ENCODE measurements around the gene URM1.

URM1 gene

DNA sequence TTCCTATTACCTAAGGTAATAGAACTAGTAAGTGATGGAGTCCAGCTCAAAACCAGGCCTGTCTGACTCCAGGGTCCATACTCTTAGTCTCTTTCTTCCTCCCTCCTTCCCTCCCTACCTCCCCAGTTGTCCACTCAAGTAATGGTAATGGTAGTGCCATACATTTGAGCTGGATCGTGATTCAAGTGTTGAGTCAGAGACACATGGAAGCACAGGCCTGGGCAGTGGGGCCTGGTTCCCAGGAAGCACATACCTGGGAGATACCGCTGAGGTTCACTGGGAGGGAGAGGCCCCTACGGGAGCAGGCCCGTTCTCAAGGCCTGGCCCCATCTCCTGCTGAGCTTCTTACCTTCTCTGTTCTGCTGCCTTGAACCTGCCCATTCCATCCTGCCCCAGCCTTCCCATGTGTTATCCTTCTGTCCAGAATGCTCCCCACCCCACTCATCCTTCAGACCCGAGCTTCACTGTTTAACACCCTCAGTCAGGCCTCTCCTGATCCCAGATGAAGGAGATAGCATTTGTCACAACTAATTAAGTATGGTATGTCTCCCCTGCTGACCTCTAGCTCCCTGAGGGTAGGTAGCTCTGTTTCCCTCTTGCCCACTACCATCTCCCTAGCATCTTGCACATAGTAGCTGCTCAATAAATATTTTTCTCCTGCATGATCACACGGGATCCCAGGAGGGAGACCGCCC, 13.8 kb downstream of the URM1 start:
- DNase-seq (ENCODE audit: extremely low read depth in 1 of 2, low read depth in 1 of 2), result no peak

DNA sequence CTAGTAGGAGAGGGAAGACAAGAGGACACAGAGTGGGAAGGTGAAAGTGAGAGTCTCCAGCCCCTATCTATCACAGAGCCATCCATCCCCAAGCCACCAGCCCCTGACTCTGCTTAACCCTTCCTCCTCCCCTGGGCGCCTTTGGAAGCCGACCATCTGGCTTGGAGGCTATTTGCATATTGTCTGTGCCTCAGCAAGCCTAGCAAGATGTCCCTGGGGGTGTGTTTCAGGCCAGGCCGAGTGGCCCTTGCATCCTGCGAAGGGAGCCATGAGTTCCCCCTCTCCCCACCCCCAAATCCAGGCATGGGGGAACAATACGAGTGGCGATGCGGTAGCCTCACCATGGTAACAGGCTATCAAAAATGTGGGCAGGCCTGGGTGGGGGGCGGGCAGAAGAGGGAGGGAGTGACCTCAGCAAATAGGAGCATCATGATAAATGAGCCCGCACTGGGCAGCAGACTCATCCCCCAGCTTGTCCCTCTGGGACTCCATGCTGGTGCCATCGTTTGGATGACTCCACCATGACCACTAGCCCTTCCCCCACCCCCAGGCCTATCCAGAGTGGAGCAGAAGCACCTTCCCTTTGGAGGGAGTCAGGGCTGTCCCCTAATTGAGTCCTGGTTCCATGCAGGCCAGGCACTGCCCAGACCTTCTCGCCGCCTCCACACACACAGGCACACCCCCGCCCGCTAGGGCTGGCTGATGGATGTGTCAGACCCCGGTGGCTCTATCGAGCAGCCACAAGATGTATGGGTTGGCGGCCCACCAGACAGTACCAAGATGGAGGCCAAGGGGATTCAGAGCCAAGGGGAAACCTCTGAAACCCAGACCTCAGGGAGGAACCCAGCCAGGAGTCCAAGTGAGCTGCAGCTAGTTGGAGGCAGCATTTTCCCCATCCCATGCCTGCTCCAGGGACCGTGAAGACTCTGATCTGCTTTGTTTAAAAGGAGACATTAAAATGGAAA, 14.6 kb downstream of the URM1 start:
- DNase-seq (ENCODE audit: extremely low read depth in 1 of 2, low read depth in 1 of 2), result no peak

DNA sequence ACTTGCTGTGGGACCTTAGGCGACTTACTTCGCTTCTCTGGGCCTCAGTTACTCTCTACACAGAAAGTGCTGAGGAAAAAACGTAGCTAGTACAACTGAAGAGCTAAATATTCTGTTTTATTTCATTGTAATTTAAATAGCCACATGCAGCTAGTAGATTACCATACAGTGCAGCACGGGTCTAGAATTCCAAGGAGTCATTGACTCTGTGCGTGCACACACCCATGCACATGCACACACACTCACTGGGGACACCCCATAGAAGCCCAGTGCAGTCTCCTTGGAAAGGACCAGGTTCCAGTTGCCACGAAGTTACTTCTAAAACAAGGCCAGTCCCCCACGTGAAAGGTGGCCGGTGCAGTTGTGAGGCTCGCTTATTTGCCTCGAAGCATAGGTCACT, 17.0 kb downstream of the URM1 start:
- DNase-seq (ENCODE audit: extremely low read depth in 1 of 2, low read depth in 1 of 2), result no peak

DNA sequence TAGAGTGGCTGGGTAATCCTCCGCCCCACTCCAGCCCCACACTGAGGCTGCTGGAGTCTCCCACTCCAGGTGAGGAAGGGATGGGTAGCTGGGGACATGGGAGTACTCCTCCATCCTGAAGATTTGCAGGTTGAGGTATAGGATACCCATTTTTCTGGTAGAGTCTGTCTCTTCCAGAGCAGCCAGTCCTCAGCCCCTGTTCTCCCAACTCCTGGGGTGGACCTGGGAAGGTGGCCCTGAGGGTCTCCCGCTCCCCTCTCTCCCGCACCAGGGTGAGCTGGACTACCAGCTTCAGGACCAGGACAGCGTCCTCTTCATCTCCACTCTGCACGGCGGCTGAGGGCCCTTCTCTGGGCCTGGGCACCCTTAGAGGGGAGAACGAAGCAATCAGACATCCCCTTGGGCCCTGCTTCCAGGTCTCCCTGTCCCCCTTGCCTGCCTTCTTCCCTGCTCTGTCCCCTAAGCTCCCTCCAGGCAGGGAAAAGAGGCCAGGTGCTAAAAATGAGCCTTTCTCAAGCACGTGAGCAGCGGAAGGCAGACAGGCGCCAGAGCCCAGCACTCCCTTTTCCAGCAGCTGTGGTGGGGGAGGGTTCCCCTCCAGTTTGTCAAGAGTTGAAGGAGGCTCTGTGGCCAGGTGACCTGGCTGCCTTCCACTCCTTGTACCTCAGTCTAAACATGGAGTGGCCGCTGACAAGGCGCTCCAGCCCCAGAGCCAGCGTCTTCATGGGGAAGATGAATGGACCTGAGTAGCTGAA, 18.4 kb downstream of the URM1 start:
- DNase-seq (ENCODE audit: extremely low read depth in 1 of 2, low read depth in 1 of 2), result no peak

DNA sequence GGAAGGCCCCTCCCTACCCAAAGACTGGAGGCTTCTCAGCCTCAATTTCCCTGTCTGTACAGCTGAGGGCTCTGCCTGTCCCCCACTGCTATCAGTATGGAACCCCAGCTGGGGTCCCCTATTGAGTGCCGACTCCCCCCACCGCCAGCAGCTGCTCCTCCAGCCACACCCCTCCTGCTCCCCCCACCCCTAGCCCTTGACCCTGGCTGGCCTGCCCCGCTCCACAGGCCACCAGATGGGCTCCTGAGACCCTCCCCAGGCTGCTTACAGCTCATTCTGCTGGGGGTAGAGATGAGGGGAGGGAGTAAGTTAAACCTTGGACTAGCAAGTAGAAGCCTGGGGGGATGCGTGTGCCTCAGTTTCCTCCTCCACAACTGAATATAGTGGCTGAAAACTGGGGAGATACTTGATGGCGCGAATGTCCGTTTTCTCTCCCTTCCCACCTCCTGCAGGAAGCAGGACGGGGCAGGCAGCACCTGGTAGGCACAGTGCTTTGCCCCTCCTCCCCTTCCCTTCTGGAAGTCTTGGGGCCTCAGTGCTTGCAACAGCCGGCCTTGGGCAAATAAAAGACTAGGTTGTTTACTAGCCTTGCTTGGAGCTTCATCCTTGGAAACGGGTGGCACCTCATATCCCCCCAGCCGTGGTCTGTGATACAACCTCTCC, 19.1 kb downstream of the URM1 start:
- no peak for DNase-seq (ENCODE audit: extremely low read depth in 1 of 2, low read depth in 1 of 2)

DNA sequence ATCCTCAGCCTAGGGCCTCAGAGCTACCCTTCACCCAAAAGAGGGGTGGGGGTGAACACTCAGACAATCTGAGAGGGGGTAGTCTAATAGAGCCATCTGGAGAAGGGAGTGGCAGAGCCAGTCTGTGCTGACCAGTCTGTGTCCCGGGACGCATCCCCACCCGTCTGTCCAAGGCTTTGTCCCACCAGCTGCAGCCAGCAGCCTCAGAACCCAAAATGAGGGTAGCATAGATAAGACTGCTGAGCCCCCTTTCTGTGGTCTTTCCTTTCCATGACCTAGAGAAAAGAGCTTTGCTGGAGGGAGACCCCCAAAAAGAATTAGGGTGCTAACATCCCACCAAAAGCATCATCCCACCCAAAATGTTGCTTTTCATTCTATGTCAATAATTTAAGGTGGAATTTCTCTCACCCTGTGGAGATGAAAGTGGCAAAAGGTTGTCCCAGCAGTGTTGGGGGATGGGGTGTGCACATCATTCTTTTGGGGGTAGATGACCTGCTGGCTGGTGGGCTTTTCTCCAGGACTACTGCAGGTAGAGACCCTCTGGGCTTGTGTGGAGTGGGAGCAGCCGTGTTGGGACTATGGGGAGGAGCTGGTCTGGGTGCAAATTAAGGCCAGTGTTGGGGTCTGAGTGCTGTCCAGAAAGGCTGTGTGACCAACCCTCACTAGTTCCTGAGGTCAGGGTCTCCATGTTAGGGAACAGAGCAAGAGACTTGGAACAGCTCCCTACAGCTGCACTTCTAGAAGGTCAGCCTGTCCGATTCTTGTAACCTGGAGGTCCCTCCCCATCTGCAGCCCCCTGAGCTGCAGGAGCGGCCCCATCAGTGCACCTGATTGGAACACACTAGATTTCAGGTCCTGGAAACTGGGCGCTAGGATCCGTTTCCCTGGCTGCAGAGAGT, 19.9 kb downstream of the URM1 start:
- DNase-seq (ENCODE audit: extremely low read depth in 1 of 2, low read depth in 1 of 2), result no peak

DNA sequence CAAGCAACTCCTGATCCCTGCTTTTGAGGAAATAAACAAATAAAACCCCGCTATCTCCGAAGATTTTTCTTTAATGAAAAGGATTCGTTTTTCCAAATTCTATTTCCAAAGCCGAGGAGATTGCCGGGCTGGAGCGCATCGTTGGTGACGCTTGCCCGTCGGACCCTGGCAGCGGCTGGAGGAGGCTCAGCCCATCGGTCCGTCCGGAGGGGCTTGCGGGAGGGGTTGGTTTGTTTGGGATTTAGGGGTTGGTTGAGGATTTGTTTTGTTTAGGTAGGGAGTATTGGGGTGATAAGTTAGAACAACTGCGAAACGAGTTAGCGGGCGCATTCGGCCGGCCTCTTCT, 20.8 kb downstream of the URM1 start:
- DNase-seq (ENCODE audit: extremely low read depth in 1 of 2, low read depth in 1 of 2), result no peak

DNA sequence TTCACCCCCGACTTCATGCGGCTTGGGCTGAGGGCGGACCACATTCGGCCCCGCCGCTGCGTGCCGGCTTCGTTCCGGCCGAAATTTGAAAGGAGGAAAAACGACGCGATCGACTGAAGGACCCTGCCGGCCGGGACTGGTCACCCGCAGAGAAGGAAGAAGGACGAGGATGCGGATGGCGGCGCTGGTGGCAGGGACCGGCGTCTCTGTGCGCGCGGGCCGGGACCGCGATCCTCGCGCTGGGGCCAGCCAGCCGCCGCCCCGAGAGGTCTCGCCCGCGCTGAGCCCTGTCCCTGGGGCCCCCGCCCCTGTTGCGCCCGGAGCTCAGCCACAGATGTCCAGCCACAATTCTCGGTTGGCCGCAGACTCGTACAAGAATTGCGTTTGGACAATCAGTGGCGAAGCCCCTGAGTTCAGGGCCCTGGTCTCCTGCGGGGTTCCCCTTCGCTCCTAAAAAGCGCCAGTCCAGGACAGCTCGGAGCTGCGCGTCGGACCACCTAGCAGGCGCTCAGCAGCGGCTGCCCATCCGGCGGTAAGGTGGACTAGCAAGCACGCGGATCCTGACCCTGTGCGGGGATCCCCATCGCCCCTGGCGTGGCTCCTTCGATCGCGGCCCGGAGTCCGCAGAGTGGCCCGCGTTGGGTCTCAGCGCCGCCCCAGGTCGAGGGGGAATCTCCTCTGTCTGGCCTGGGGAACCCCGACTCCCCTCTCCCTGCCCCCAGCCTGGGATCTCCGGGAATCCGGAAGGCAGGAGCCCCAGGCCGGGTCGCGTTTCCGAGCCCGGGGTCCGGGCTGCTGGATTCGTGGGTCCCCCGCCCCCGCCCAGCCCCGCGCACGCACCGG, 21.3 kb downstream of the URM1 start:
- DNase-seq (ENCODE audit: extremely low read depth in 1 of 2, low read depth in 1 of 2), result no peak

DNA sequence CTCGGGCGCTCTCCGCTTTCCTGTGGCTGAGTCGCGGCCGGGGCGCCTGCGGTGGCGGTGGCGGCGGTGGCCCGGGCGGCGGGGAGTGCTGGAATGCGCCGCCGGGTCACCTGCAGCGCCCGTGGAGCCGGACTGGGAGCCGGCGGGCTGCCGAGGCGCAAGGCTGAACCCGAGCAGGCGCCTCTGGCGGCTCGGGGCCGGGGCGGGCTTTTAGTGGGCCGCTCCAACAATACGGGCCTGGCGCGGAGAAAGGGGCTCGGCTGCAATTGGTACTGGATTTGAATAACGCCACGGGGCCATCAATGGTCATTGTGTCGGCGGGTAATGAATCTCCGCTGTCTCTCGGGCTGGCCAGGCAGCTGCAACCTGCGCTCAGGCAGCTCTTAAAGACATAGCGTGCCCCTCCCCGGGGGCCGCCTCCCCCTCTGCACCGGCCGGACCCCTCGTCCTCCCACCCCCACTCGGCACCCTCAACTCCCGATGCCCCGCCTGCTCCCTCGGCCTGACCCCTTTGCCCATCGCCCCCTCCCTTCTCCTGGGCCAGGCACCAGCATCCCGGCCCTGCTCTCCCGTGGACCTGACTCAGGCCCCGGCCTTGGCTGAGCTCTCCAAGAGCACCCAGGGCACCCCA, 22.1 kb downstream of the URM1 start:
- no peak for DNase-seq (ENCODE audit: extremely low read depth in 1 of 2, low read depth in 1 of 2)

DNA sequence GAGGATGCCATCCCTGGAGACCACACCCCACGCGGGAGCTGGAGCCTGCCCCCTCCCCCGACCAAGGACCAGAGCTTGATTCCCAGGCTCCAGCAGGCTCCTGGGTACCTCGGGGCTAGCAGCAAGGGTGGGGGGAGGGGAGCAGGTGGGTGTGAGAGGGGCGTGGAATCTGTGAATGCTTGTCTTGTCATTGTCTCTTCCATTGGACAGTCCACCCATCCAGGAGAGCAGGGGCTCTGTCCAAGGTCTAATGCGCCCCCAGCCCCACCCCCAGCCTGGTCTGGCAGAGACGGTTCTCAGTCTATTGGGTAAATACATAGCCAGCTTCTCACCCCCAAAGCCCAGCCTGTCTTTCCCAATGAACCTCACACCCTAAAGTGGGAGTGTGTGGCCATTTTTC, 22.8 kb downstream of the URM1 start:
- no peak for DNase-seq (ENCODE audit: extremely low read depth in 1 of 2, low read depth in 1 of 2)

DNA sequence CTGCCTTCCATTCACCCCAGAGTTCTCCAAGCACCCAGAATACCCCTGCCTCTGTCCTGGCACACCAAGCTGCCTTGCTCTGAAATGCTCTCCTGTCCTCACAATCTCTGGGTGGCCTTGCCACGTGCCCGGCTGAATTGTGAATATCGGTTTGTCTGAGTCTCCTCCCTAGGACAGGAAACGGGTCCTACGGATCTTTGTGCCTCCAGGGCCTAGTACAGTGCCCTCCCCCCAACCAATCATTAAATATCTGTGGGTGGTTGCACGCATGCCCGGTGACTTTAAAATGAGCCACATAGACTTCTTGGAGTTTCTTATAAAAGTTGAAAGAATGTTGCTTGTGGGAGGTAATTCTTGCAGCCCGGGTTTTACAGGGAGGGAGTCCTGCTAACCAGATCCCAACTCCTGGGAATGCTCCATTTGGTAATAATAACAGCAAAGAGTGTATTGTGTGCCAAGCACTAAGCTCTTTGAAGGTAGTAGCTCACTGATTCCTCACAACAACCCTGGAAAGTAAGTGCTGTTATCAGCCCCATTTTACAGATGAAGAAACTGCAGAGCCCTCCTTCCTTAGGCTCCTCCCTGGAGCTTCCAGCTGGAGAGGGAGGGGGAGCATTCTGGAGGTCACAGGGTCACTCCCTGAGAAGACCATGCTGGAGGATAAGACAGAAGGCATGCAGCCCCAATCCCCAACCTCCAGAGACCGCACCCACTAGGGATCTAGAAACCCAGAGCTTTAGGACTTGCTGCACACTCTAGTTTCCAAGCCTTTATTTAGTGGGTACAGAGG, 23.4 kb downstream of the URM1 start:
- no peak for DNase-seq (ENCODE audit: extremely low read depth in 1 of 2, low read depth in 1 of 2)

DNA sequence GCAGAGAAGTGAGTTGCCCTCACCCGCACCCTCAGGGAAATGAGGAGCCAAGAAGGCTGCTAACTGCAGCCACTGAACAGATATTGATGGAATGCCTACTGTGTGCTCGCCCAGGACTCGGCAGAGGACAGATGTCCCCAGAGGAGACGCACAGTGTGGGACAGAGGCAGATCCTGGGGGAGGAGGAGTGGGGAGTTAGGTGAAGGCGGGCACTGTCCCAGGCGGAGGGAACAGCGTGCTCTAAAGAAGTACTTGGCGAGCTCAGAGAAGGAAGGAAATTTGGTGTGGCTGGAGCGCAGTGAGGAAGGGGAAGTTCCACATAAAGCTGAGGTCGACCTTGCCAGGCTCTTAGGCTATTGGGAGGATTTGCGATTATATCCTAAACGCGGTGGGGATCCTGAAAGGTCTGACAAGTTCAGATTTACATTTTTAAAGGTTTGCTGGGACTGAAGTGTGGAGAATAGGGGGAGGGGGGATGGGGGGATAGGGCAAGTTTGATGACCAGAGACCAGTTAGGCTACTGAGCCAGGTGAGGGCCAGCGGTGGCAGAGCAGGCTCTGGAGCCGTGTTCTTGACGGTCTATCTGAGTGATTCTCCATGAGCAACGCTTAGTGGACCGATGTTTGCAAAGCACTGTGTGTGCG, 25.9 kb downstream of the URM1 start:
- no peak for DNase-seq (ENCODE audit: extremely low read depth in 1 of 2, low read depth in 1 of 2)

DNA sequence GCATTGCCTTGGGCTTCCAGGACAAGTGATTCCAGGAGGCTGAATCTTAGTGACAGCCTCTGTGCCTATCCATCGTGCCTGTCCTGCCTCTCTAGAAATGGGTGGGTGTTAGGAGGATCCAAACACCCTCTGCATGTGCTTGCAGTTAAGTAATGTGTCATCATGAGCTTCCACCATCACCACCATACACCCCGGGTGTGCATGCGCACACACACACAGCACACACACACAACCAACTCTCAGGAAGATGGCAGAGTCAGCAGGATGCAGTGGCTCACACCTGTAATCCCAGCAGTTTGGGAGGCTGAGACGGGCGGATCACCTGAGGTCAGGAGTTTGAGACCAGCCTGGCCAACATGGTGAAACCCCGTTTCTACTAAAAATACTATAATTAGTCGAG, 26.7 kb downstream of the URM1 start:
- no peak for DNase-seq (ENCODE audit: extremely low read depth in 1 of 2, low read depth in 1 of 2)

DNA sequence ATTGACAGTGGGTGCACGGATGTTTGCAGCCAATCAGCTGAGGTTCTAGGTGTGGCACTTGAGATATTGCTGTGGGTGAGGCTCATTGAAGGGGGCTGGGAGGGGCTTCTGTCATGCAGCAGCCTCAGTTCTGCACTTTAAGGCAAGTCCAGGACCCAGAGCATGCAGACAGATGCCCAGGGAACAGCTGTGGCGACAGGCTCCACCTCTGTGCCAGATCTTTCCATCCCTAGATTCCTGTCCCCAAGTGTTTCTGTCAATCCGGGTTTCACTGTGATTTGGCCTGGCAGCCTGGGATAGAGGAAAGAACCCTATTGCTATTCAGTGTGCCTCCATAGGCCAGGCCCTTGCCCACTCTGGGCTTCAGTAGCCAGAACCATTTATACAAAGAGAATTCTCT, 28.7 kb downstream of the URM1 start:
- no peak for DNase-seq (ENCODE audit: extremely low read depth in 1 of 2, low read depth in 1 of 2)

DNA sequence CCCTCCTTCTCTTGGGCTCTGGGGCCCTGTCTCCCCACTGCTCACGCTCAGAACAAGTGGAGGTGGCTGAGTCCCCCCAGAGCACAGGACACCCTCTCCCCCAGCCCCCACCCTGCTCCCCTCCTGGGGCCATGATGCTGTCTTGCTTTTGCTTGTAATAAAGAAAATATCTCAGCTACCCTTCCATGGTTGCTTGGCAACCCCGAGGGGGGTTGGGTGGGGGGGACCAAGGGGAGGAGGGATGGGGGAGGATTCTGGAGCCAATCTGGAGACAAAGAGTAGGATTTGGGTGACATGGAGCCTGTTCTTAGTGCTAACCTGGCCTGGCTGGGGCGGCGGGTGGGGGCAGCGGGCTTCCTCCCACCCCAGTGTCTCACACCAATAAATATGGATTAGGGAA, 33.4 kb downstream of the URM1 start:
- DNase-seq (ENCODE audit: extremely low read depth in 1 of 2, low read depth in 1 of 2), result no peak

DNA sequence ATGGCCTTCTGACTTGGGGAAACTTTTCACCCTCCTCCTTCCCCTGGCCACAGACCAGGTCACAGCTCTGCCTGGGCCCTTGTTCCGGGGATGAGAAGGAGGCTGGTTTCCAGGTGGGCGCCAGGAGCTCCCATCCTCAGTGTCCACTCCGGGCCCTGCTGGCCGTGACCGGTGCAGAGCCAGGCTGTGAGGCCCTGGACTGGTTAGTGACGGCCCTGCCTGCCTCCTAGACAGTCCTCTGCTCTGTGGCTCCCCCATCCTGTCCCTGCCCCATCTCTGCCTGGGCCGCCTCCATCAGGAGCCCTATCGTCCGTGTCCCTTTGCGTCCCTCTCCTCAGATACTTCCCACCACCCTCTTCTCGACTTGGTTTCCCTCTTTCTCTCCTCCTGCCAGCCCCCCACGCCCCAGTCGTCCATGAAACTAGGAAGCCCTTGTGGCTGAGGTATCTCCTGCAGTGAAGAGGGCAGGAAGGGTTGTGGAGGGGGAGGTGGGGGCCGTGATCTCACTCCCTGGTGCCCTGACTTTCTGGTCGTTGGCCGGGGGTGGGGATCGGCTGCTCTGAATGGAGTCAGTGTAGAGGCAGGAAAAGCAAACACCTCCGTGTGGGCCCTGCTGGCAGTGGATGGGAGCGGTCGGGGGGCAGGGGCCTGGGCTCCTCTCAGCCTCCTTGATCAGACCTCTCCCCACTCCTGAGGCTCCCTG, 34.1 kb downstream of the URM1 start:
- no peak for DNase-seq (ENCODE audit: extremely low read depth in 1 of 2, low read depth in 1 of 2)

DNA sequence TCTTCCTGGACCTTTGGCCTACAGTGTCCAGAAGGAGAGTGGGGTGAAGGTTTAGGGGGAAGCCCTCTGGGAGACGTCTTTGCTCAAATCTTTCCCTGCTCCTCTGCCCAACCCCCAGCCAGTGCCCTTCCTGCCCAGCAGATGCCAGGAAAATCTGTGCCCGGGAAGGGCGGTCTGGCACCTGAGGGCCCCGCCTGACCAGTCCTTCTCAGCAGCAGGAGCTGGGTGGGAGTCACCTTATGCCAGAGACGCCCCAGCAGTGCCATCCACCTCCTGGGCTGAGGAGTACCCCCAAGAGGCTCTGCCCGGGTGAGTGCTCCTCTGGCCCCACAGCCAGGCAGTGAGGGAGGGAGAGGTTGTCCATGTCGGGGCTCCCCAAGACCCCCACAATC, 34.6 kb downstream of the URM1 start:
- no peak for DNase-seq (ENCODE audit: extremely low read depth in 1 of 2, low read depth in 1 of 2)
